ENCODE results near the gene HBP1. TPM values are rescaled to one million over a fixed set of nuclear protein-coding genes. Genes with fewer than 3 reads are reported as not detected.

HBP1 gene
- total and polyA plus RNA-seq, 2 experiments from 2014 or later = 47.7 to 84.7 TPM

GRCh38 chr7:107190090-107190489 lies 21.3 kb downstream of the HBP1 start:
- no peaks in the 10 kb centered on the region for H3K9me3 ChIP-seq (ENCODE audit: low read depth)
- no peak overlapping the region for H3K27ac ChIP-seq
- WGBS (ENCODE audit: low lambda C conversion rate, missing lambda C conversion rate) = 96% methylated on average over 2 of the region's 2 CpGs
- H3K79me2 ChIP-seq = peaks cover 2% of the 10 kb centered on the region
- H2AFZ ChIP-seq = no peak overlapping the region
- no peaks in the 10 kb centered on the region for H3K27me3 ChIP-seq
- H3K4me2 ChIP-seq = no peak overlapping the region
- DNase-seq (ENCODE audit: low spot score) = no peak
- no peaks in the 10 kb centered on the region for H3K4me1 ChIP-seq (ENCODE audit: insufficient read depth)
- TF ChIP-seq EZH2 (IDR thresholded peaks at IDR 0.05; ENCODE audit: borderline replicate concordance) = no peak
- no peak for TF ChIP-seq EZH2phosphoT487 (IDR thresholded peaks at IDR 0.05; ENCODE audit: low read depth, severe bottlenecking, unreplicated experiment)
- TF ChIP-seq, protein P1, sequence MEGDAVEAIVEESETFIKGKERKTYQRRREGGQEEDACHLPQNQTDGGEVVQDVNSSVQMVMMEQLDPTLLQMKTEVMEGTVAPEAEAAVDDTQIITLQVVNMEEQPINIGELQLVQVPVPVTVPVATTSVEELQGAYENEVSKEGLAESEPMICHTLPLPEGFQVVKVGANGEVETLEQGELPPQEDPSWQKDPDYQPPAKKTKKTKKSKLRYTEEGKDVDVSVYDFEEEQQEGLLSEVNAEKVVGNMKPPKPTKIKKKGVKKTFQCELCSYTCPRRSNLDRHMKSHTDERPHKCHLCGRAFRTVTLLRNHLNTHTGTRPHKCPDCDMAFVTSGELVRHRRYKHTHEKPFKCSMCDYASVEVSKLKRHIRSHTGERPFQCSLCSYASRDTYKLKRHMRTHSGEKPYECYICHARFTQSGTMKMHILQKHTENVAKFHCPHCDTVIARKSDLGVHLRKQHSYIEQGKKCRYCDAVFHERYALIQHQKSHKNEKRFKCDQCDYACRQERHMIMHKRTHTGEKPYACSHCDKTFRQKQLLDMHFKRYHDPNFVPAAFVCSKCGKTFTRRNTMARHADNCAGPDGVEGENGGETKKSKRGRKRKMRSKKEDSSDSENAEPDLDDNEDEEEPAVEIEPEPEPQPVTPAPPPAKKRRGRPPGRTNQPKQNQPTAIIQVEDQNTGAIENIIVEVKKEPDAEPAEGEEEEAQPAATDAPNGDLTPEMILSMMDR (IDR thresholded peaks at IDR 0.05; ENCODE audit: poor library complexity) = no peak
- no peaks in the 10 kb centered on the region for H3K36me3 ChIP-seq (replicated peaks; ENCODE audit: insufficient read depth, low read depth)
- no peak overlapping the region for H3K4me3 ChIP-seq
- no peaks in the 10 kb centered on the region for H4K20me1 ChIP-seq (ENCODE audit: insufficient read depth, poor library complexity, severe bottlenecking)
- no peaks in the 10 kb centered on the region for H3K9me2 ChIP-seq (replicated peaks; ENCODE audit: insufficient read depth)

- Histone ChIP-seq H3K4me3 (no peak overlapping the region), H2AFZ (no peak overlapping the region), H3K4me2 (no peak overlapping the region), H3K4me1 (ENCODE audit: insufficient read depth) (no peaks in the 10 kb centered on the region), H4K20me1 (ENCODE audit: insufficient read depth, poor library complexity, severe bottlenecking) (no peaks in the 10 kb centered on the region), H3K9me2 (replicated peaks; ENCODE audit: insufficient read depth) (no peaks in the 10 kb centered on the region), H3K79me2 (no peaks in the 10 kb centered on the region), H3K9me3 (ENCODE audit: low read depth) (no peaks in the 10 kb centered on the region), H3K27ac (no peak overlapping the region), H3K27me3 (no peaks in the 10 kb centered on the region), H3K36me3 (replicated peaks; ENCODE audit: insufficient read depth, low read depth) (no peaks in the 10 kb centered on the region)
- no peak for DNase-seq (ENCODE audit: low spot score)
- TF ChIP-seq EZH2 (IDR thresholded peaks at IDR 0.05; ENCODE audit: borderline replicate concordance) (no peak), EZH2phosphoT487 (IDR thresholded peaks at IDR 0.05; ENCODE audit: low read depth, severe bottlenecking, unreplicated experiment) (no peak)
- TF ChIP-seq, protein P1 (IDR thresholded peaks at IDR 0.05; ENCODE audit: poor library complexity) = peak; percentile 24
- 89% methylated on average over 1 of the region's 1 CpG for WGBS (ENCODE audit: low lambda C conversion rate, missing lambda C conversion rate)
Observed at GRCh38 chr7:107194052-107194451, 25.2 kb downstream of the HBP1 start.

GRCh38 chr7:107196834-107197610 lies 28.2 kb downstream of the HBP1 start:
- H3K27me3 ChIP-seq = no peaks in the 10 kb centered on the region
- H3K27ac ChIP-seq = peak overlapping the region; percentile 31
- H3K9me3 ChIP-seq (ENCODE audit: low read depth) = no peaks in the 10 kb centered on the region
- H3K9me2 ChIP-seq (replicated peaks; ENCODE audit: insufficient read depth) = no peaks in the 10 kb centered on the region
- no peak overlapping the region for H2AFZ ChIP-seq
- no peaks in the 10 kb centered on the region for H4K20me1 ChIP-seq (ENCODE audit: insufficient read depth, poor library complexity, severe bottlenecking)
- H3K4me2 ChIP-seq = no peak overlapping the region
- TF ChIP-seq, protein P1 (IDR thresholded peaks at IDR 0.05; ENCODE audit: poor library complexity) = no peak
- TF ChIP-seq EZH2phosphoT487 (IDR thresholded peaks at IDR 0.05; ENCODE audit: low read depth, severe bottlenecking, unreplicated experiment) (no peak), EZH2 (IDR thresholded peaks at IDR 0.05; ENCODE audit: borderline replicate concordance) (no peak)
- no peak overlapping the region for H3K4me3 ChIP-seq
- DNase-seq (ENCODE audit: low spot score) = no peak
- no peaks in the 10 kb centered on the region for H3K79me2 ChIP-seq
- H3K36me3 ChIP-seq (replicated peaks; ENCODE audit: insufficient read depth, low read depth) = no peaks in the 10 kb centered on the region
- WGBS (ENCODE audit: low lambda C conversion rate, missing lambda C conversion rate) = 90% methylated on average over 10 of the region's 10 CpGs
- no peaks in the 10 kb centered on the region for H3K4me1 ChIP-seq (ENCODE audit: insufficient read depth)

Data from hepatocyte (in vitro differentiated cells).